ENCODE data around the gene PHF21A.

The PHF21A gene

GRCh38 chr11:46050662-46051061 is 70.6 kb downstream of the PHF21A start:
- no peak overlapping the region for H3K9ac ChIP-seq (ENCODE audit: low read length)
- H3K79me2 ChIP-seq (ENCODE audit: low read length) = no peaks in the 10 kb centered on the region
- H3K36me3 ChIP-seq (replicated peaks; ENCODE audit: low read depth, low read length) = peaks cover 17% of the 10 kb centered on the region
- no peak overlapping the region for H2AFZ ChIP-seq (ENCODE audit: low read depth, low read length)
- peaks cover 5% of the 10 kb centered on the region for H3K4me1 ChIP-seq (ENCODE audit: low read length)
- TF ChIP-seq CTCF (IDR thresholded peaks at IDR 0.05; ENCODE audit: low read depth, low read length) = no peak
- TF ChIP-seq EZH2phosphoT487 (IDR thresholded peaks at IDR 0.05; ENCODE audit: low read depth) = no peak
- no peaks in the 10 kb centered on the region for H3K27me3 ChIP-seq (ENCODE audit: low read depth, low read length)
- 0 out of 2 replicates have a peak, but pooled peaks cover 3% of the 10 kb centered on the region for H3K9me3 ChIP-seq (ENCODE audit: insufficient read depth, low read length)
- no peak overlapping the region for H3K27ac ChIP-seq (ENCODE audit: low read length)
- peaks cover 5% of the 10 kb centered on the region for H4K20me1 ChIP-seq (ENCODE audit: insufficient read depth, low read length)
- H3K4me2 ChIP-seq (ENCODE audit: low read length) = no peak overlapping the region
- H3K4me3 ChIP-seq (ENCODE audit: low read length) = no peak overlapping the region

GRCh38 chr11:46050003-46050461 is 71.2 kb downstream of the PHF21A start:
- Histone ChIP-seq H3K27me3 (ENCODE audit: low read depth, low read length) (no peaks in the 10 kb centered on the region), H3K4me3 (ENCODE audit: low read length) (no peak overlapping the region), H3K79me2 (ENCODE audit: low read length) (no peaks in the 10 kb centered on the region), H3K4me1 (ENCODE audit: low read length) (no peaks in the 10 kb centered on the region), H4K20me1 (ENCODE audit: insufficient read depth, low read length) (no peaks in the 10 kb centered on the region), H2AFZ (ENCODE audit: low read depth, low read length) (no peak overlapping the region), H3K9me3 (ENCODE audit: insufficient read depth, low read length) (0 out of 2 replicates have a peak, but pooled peaks cover 3% of the 10 kb centered on the region), H3K27ac (ENCODE audit: low read length) (no peak overlapping the region), H3K9ac (ENCODE audit: low read length) (no peak overlapping the region), H3K4me2 (ENCODE audit: low read length) (no peak overlapping the region), H3K36me3 (replicated peaks; ENCODE audit: low read depth, low read length) (peaks cover 17% of the 10 kb centered on the region)
- TF ChIP-seq CTCF (IDR thresholded peaks at IDR 0.05; ENCODE audit: low read depth, low read length) = no peak
- no peak for TF ChIP-seq EZH2phosphoT487 (IDR thresholded peaks at IDR 0.05; ENCODE audit: low read depth)

- H2AFZ ChIP-seq (ENCODE audit: low read depth, low read length) = no peak overlapping the region
- H3K4me2 ChIP-seq (ENCODE audit: low read length) = no peak overlapping the region
- no peaks in the 10 kb centered on the region for H3K4me1 ChIP-seq (ENCODE audit: low read length)
- H3K79me2 ChIP-seq (ENCODE audit: low read length) = no peaks in the 10 kb centered on the region
- H3K9ac ChIP-seq (ENCODE audit: low read length) = no peak overlapping the region
- H3K36me3 ChIP-seq (replicated peaks; ENCODE audit: low read depth, low read length) = peaks cover 17% of the 10 kb centered on the region
- 0 out of 2 replicates have a peak, but pooled peaks cover 3% of the 10 kb centered on the region for H3K9me3 ChIP-seq (ENCODE audit: insufficient read depth, low read length)
- H3K27ac ChIP-seq (ENCODE audit: low read length) = no peak overlapping the region
- no peaks in the 10 kb centered on the region for H3K27me3 ChIP-seq (ENCODE audit: low read depth, low read length)
- no peak overlapping the region for H3K4me3 ChIP-seq (ENCODE audit: low read length)
- no peaks in the 10 kb centered on the region for H4K20me1 ChIP-seq (ENCODE audit: insufficient read depth, low read length)
- no peak for TF ChIP-seq EZH2phosphoT487 (IDR thresholded peaks at IDR 0.05; ENCODE audit: low read depth)
- no peak for TF ChIP-seq CTCF (IDR thresholded peaks at IDR 0.05; ENCODE audit: low read depth, low read length)
These were observed 71.8 kb downstream of the PHF21A start for GRCh38 chr11:46049325-46049897.

- no peaks in the 10 kb centered on the region for H3K27me3 ChIP-seq (ENCODE audit: low read depth, low read length)
- H3K4me1 ChIP-seq (ENCODE audit: low read length) = no peaks in the 10 kb centered on the region
- no peak overlapping the region for H3K4me3 ChIP-seq (ENCODE audit: low read length)
- H3K27ac ChIP-seq (ENCODE audit: low read length) = no peak overlapping the region
- H2AFZ ChIP-seq (ENCODE audit: low read depth, low read length) = no peak overlapping the region
- H4K20me1 ChIP-seq (ENCODE audit: insufficient read depth, low read length) = no peaks in the 10 kb centered on the region
- H3K9me3 ChIP-seq (ENCODE audit: insufficient read depth, low read length) = 0 out of 2 replicates have a peak, but pooled peaks cover 3% of the 10 kb centered on the region
- H3K4me2 ChIP-seq (ENCODE audit: low read length) = no peak overlapping the region
- TF ChIP-seq EZH2phosphoT487 (IDR thresholded peaks at IDR 0.05; ENCODE audit: low read depth) (no peak), CTCF (IDR thresholded peaks at IDR 0.05; ENCODE audit: low read depth, low read length) (no peak)
- H3K9ac ChIP-seq (ENCODE audit: low read length) = no peak overlapping the region
- H3K36me3 ChIP-seq (replicated peaks; ENCODE audit: low read depth, low read length) = peaks cover 17% of the 10 kb centered on the region
- H3K79me2 ChIP-seq (ENCODE audit: low read length) = no peaks in the 10 kb centered on the region
These were observed 73.1 kb downstream of the PHF21A start for GRCh38 chr11:46048198-46048597.

Data from OCI-LY3 (cell line).